ENCODE results near the gene RARRES1.

GRCh38 chr3:158678687-158679086 is 53.6 kb downstream of the RARRES1 start:
- TF ChIP-seq CTCF (IDR thresholded peaks at IDR 0.05) (no peak), POLR2AphosphoS5 (IDR thresholded peaks at IDR 0.05) (no peak)
